Endothelial cell (in vitro differentiated cells): Measurements from ENCODE around the gene LRRTM3. TPM values are rescaled to one million over a fixed set of nuclear protein-coding genes. Genes with fewer than 3 reads are reported as not detected.

Source experiments
- DNase-seq: peaks from one replicate; pipeline ENCODE4 v3.0.0; 2021; ENCODE audit warnings: low spot score
- H3K27ac Mint-ChIP-seq: one replicate; pipeline ENCODE4 v1.8.0; 2021; ENCODE audit warnings: mixed read lengths, inconsistent platforms; ENCODE audit not compliant: unreplicated experiment
- H3K27me3 Mint-ChIP-seq: one replicate; pipeline ENCODE4 v1.8.0; 2021; ENCODE audit warnings: mild to moderate bottlenecking, moderate library complexity, mixed read lengths, inconsistent platforms; ENCODE audit not compliant: unreplicated experiment
- H3K36me3 Mint-ChIP-seq: one replicate; pipeline ENCODE4 v1.8.0; 2021; ENCODE audit warnings: mild to moderate bottlenecking, low read depth, mixed read lengths, inconsistent platforms; ENCODE audit not compliant: unreplicated experiment
- H3K4me1 Mint-ChIP-seq: one replicate; pipeline ENCODE4 v1.8.0; 2021; ENCODE audit warnings: mild to moderate bottlenecking, mixed read lengths, inconsistent platforms; ENCODE audit not compliant: unreplicated experiment
- H3K4me3 Mint-ChIP-seq: one replicate; pipeline ENCODE4 v1.8.0; 2021; ENCODE audit warnings: mild to moderate bottlenecking, mixed read lengths, inconsistent platforms; ENCODE audit not compliant: unreplicated experiment
- H3K9me3 Mint-ChIP-seq: one replicate; pipeline ENCODE4 v1.8.0; 2021; ENCODE audit warnings: mixed read lengths, inconsistent platforms; ENCODE audit not compliant: unreplicated experiment
- total RNA-seq: library from RNA; stranded (reverse); fragmentation: NEBNext Ultra II Directional; extraction: Animal tissue kit (Norgen Biotek cat#: 25700); gene quantifications from one replicate; pipeline ENCODE4 v1.2.1, GENCODE V29; 2021; ENCODE audit not compliant: unreplicated experiment
- TF ChIP-seq, protein P1 (sequence below): fragments of 200-600 bp; sonication (generic); IDR thresholded peaks from one replicate; pipeline ENCODE4 v1.5.0; 2021; ENCODE audit warnings: antibody characterized with exemption; ENCODE audit not compliant: unreplicated experiment

The LRRTM3 gene
- total RNA-seq, 1 donor from 2014 or later, result not detected

DNA sequence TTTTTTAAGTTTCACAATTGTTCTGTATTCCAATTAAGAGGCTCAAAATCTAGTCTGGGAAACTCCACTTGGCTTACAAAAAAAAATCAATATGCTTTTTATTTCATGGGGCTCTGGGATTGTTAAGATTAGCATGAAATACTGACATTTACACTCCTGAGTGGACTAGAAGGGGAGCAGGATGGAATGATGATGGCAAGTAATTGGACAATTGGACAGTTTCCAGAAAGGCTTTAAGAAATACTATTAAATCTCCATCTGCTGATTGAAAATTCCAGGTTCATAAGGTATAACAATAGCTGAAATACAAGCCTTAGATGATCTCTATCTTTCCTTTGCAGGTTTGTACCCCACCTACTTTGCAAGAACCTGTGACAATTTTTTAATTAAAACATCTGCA is 184.4 kb downstream of the LRRTM3 start:
- DNase-seq, result no peak
- Mint-ChIP-seq H3K9me3 (no peaks in the 10 kb centered on the region), H3K27ac (no peak overlapping the region), H3K4me1 (no peaks in the 10 kb centered on the region), H3K27me3 (no peaks in the 10 kb centered on the region), H3K4me3 (no peak overlapping the region), H3K36me3 (no peaks in the 10 kb centered on the region)
- TF ChIP-seq, protein P1, sequence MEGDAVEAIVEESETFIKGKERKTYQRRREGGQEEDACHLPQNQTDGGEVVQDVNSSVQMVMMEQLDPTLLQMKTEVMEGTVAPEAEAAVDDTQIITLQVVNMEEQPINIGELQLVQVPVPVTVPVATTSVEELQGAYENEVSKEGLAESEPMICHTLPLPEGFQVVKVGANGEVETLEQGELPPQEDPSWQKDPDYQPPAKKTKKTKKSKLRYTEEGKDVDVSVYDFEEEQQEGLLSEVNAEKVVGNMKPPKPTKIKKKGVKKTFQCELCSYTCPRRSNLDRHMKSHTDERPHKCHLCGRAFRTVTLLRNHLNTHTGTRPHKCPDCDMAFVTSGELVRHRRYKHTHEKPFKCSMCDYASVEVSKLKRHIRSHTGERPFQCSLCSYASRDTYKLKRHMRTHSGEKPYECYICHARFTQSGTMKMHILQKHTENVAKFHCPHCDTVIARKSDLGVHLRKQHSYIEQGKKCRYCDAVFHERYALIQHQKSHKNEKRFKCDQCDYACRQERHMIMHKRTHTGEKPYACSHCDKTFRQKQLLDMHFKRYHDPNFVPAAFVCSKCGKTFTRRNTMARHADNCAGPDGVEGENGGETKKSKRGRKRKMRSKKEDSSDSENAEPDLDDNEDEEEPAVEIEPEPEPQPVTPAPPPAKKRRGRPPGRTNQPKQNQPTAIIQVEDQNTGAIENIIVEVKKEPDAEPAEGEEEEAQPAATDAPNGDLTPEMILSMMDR, result no peak

DNA sequence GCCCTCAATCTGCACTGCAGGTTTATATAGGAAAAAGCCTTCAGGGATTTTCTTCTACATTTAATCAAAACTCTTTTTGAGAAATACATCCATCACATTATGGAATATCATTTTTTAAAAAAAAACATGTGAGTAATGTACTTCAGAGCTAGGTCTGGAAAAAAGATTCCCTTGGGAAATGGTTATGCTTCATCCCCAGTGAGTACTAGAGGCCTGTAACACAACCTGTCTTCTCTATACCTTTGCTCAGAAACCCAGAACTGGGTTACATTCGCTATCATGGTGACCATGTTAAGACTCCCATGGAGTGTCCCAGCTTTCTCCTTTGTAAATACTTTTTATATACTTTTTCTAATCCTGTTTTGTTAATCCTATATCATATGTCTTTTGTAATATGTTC is 186.9 kb downstream of the LRRTM3 start:
- Mint-ChIP-seq H3K36me3 (no peaks in the 10 kb centered on the region), H3K4me1 (no peaks in the 10 kb centered on the region), H3K27ac (no peak overlapping the region), H3K9me3 (no peaks in the 10 kb centered on the region), H3K4me3 (no peak overlapping the region), H3K27me3 (no peaks in the 10 kb centered on the region)
- TF ChIP-seq, protein P1, result no peak
- no peak for DNase-seq

DNA sequence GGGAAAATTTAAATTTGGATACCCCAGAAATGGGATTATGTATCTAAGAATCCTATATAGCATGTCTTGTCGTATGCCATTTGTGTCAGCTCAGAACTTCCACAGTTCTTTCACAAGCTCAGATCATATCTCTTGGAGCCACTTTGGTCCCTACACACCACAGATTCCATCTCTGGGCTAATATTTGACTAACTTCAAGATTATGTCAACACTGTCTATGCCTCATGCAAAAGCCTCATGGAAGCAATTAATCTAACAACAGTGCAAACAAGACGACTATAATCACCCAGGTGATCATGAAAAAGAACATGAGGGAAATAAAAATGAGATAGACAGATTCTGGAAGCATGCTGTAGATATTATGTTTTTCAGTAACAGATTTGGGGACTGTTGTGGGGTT is 189.1 kb downstream of the LRRTM3 start:
- TF ChIP-seq, protein P1, result no peak
- no peaks in the 10 kb centered on the region for H3K4me1 Mint-ChIP-seq
- no peaks in the 10 kb centered on the region for H3K9me3 Mint-ChIP-seq
- no peaks in the 10 kb centered on the region for H3K36me3 Mint-ChIP-seq
- no peaks in the 10 kb centered on the region for H3K27me3 Mint-ChIP-seq
- no peak overlapping the region for H3K27ac Mint-ChIP-seq
- H3K4me3 Mint-ChIP-seq, result no peak overlapping the region
- DNase-seq, result no peak

DNA sequence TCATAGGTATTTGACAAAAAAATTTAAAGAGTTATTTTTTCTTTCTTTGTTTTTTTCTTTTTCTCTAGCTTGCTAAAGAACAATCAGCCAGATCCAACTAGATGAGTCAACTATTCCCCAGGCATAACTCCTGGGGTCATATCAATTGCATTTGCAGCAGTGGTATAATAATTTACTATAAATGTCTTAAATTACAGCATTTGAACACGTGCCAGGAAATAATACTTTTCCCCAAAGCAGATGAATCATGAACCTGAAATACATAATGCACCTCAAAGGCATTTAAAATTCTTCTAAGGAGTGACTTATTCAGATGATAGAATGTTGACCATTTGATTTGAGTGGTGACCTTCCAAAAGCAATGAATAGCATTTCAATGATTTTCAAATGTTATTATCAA is 190.1 kb downstream of the LRRTM3 start:
- no peak for DNase-seq
- Mint-ChIP-seq H3K27me3 (no peaks in the 10 kb centered on the region), H3K4me3 (no peak overlapping the region), H3K36me3 (no peaks in the 10 kb centered on the region), H3K4me1 (no peaks in the 10 kb centered on the region), H3K27ac (no peak overlapping the region), H3K9me3 (no peaks in the 10 kb centered on the region)
- TF ChIP-seq, protein P1, result no peak

DNA sequence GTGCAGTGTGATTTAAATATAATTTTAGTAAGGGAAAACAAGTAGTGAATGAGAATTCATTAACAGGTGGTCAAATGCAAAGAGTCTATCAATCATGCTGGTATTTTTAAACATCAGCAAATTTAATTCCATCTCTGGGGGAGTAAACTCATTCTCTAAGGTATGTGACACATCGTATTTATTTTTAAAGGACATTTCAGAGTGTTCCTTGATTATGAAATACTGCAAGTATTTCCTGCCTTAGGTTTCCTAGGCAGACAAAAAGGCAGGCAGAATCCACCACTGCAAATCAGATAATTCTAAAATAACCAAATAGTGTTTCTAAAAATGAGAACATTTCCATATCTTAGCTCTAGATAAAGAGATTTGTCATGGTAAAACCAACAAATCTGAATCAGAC is 193.8 kb downstream of the LRRTM3 start:
- DNase-seq, result no peak
- Mint-ChIP-seq H3K4me1 (no peaks in the 10 kb centered on the region), H3K9me3 (no peaks in the 10 kb centered on the region), H3K27me3 (no peaks in the 10 kb centered on the region), H3K4me3 (no peak overlapping the region), H3K36me3 (no peaks in the 10 kb centered on the region), H3K27ac (no peak overlapping the region)
- TF ChIP-seq, protein P1, result no peak
